IMR-90 (cell line): ENCODE results near the gene C5AR1. TPM values are rescaled to one million over a fixed set of nuclear protein-coding genes. Genes with fewer than 3 reads are reported as not detected.

Source experiments
- ATAC-seq: fragments of 200-7000 bp; cut with Tn5 transposase; 2 replicates; pipeline ENCODE4 v1.9.1; 2020; ENCODE audit warnings: low read depth, mild to moderate bottlenecking, moderate library complexity
- BruUV-seq: library from RNA; stranded (reverse); fragments of 400-500 nt; replicated peaks from 2 replicates; lab custom pipeline; 2021; lab: Mats Ljungman, UMichigan
- CTCF ChIA-PET: fragments of 300-600 bp; formaldehyde crosslinking; extraction: SDS; loops from one replicate; lab custom pipeline; 2021; ENCODE audit warnings: antibody characterized with exemption; lab: Yijun Ruan, JAX
- POLR2A ChIA-PET: fragments of 300-600 bp; sonication (Branson Sonifier 250); formaldehyde crosslinking; loops from one replicate; lab custom pipeline; 2022; ENCODE audit warnings: antibody characterized with exemption; ENCODE audit not compliant: unreplicated experiment; lab: Charles Lee
- DNase-seq: peaks from one replicate; pipeline ENCODE4 v3.0.0; 2013
- H2AFZ ChIP-seq: replicated peaks from 2 replicates; pipeline ENCODE3; 2013; ENCODE audit warnings: low read length, mild to moderate bottlenecking; ENCODE audit not compliant: poor library complexity
- H2AK5ac ChIP-seq: 2 replicates; pipeline ENCODE4 v1.6.1; 2013; ENCODE audit warnings: low read depth, low read length, inconsistent platforms
- H2AK9ac ChIP-seq: replicated peaks from 2 replicates; pipeline ENCODE3; 2013; ENCODE audit warnings: mild to moderate bottlenecking, low read depth, low read length, moderate library complexity; ENCODE audit not compliant: poor library complexity
- H2BK120ac ChIP-seq: 2 replicates; pipeline ENCODE4 v1.6.1; 2013; ENCODE audit warnings: low read depth, low read length, inconsistent platforms
- H2BK15ac ChIP-seq: 3 replicates; pipeline ENCODE4 v1.6.1; 2013; ENCODE audit warnings: low read depth, low read length, inconsistent platforms
- H2BK20ac ChIP-seq: 2 replicates; pipeline ENCODE4 v1.6.1; 2013; ENCODE audit warnings: low read depth, mild to moderate bottlenecking, inconsistent platforms, low read length, moderate library complexity
- H2BK5ac ChIP-seq: 2 replicates; pipeline ENCODE4 v1.6.1; 2013; ENCODE audit warnings: mild to moderate bottlenecking, low read depth, low read length, inconsistent platforms; ENCODE audit not compliant: poor library complexity, severe bottlenecking
- H3K14ac ChIP-seq: replicated peaks from 2 replicates; pipeline ENCODE4 v1.6.1; 2013; ENCODE audit warnings: low read depth, low read length, inconsistent platforms
- H3K18ac ChIP-seq: 2 replicates; pipeline ENCODE4 v1.6.1; 2013; ENCODE audit warnings: low read depth, low read length, control low read depth
- H3K23ac ChIP-seq: 2 replicates; pipeline ENCODE4 v1.6.1; 2013; ENCODE audit warnings: low read depth, low read length, inconsistent platforms
- H3K27ac ChIP-seq: 2 replicates; pipeline ENCODE4 v1.5.1; 2013; ENCODE audit warnings: mild to moderate bottlenecking, control low read depth, low read length; ENCODE audit not compliant: insufficient read depth
- H3K27me3 ChIP-seq: 2 replicates; pipeline ENCODE4 v1.6.1; 2013; ENCODE audit warnings: low read length; ENCODE audit not compliant: control insufficient read depth, insufficient read depth
- H3K36me3 ChIP-seq: 2 replicates; pipeline ENCODE4 v1.6.1; 2013; ENCODE audit warnings: low read length, mixed read lengths; ENCODE audit not compliant: control insufficient read depth, insufficient read depth
- H3K4ac ChIP-seq: 2 replicates; pipeline ENCODE4 v1.6.1; 2013; ENCODE audit warnings: low read depth, low read length, inconsistent platforms
- H3K4me1 ChIP-seq: 2 replicates; pipeline ENCODE4 v1.6.1; 2013; ENCODE audit warnings: low read length, mixed read lengths; ENCODE audit not compliant: control insufficient read depth, insufficient read depth
- H3K4me2 ChIP-seq: 2 replicates; pipeline ENCODE4 v1.6.1; 2013; ENCODE audit warnings: low read depth, mild to moderate bottlenecking, control low read depth, low read length, moderate library complexity
- H3K4me3 ChIP-seq: 2 replicates; pipeline ENCODE4 v1.5.1; 2013; ENCODE audit warnings: low read depth, mild to moderate bottlenecking, control low read depth, low read length, moderate library complexity; ENCODE audit not compliant: insufficient read depth
- H3K56ac ChIP-seq: 2 replicates; pipeline ENCODE4 v1.6.1; 2013; ENCODE audit warnings: low read length, inconsistent platforms; ENCODE audit not compliant: insufficient read depth; ENCODE audit errors: extremely low read depth
- H3K79me1 ChIP-seq, 2 experiments: 2 replicates each; pipeline ENCODE4 v1.6.1; 2013; ENCODE audit warnings: low read length in 2 of 2, inconsistent platforms in 1 of 2, low read depth in 1 of 2
- H3K9ac ChIP-seq: 2 replicates; pipeline ENCODE4 v1.6.1; 2013; ENCODE audit warnings: low read depth, low read length, control low read depth
- H3K9me1 ChIP-seq: 2 replicates; pipeline ENCODE4 v1.6.1; 2013; ENCODE audit warnings: low read length, inconsistent platforms; ENCODE audit not compliant: insufficient read depth
- H3K9me3 ChIP-seq: 2 replicates; pipeline ENCODE4 v1.6.1; 2013; ENCODE audit warnings: low read length; ENCODE audit not compliant: control insufficient read depth, insufficient read depth
- H4K20me1 ChIP-seq: 2 replicates; pipeline ENCODE4 v1.6.1; 2013; ENCODE audit warnings: low read length, inconsistent platforms; ENCODE audit not compliant: insufficient read depth
- H4K5ac ChIP-seq: 2 replicates; pipeline ENCODE4 v1.6.1; 2013; ENCODE audit warnings: mild to moderate bottlenecking, low read depth, low read length, control low read depth
- H4K8ac ChIP-seq, 2 experiments: 2 replicates each; pipeline ENCODE4 v1.6.1; 2013; ENCODE audit warnings: low read depth in 2 of 2, low read length in 2 of 2, control low read depth in 1 of 2, inconsistent platforms in 1 of 2
- H4K91ac ChIP-seq: 2 replicates; pipeline ENCODE4 v1.6.1; 2013; ENCODE audit warnings: low read depth, low read length, inconsistent platforms; ENCODE audit not compliant: insufficient read depth
- BHLHE40 ChIP-seq: fragments of 150-350 bp; IDR thresholded peaks from 2 replicates; pipeline ENCODE4 v1.6.1; 2016; ENCODE audit warnings: mild to moderate bottlenecking, low read depth, low read length
- CHD1 ChIP-seq: IDR thresholded peaks from 2 replicates; pipeline ENCODE4 v1.6.1; 2012; ENCODE audit warnings: low read depth, low read length, improper control_type of control experiment
- FOS ChIP-seq: fragments of 150-350 bp; IDR thresholded peaks from 2 replicates; pipeline ENCODE4 v1.6.1; 2016; ENCODE audit warnings: low read depth, low read length
- MAFK ChIP-seq: IDR thresholded peaks from 2 replicates; pipeline ENCODE4 v1.6.1; 2012; ENCODE audit warnings: low read depth, low read length, improper control_type of control experiment
- MAZ ChIP-seq: IDR thresholded peaks from 2 replicates; pipeline ENCODE4 v1.6.1; 2012; ENCODE audit warnings: low read depth, mild to moderate bottlenecking, low read length, improper control_type of control experiment, moderate library complexity, borderline replicate concordance
- MXI1 ChIP-seq: IDR thresholded peaks from 2 replicates; pipeline ENCODE4 v1.6.1; 2012; ENCODE audit warnings: low read depth, mild to moderate bottlenecking, low read length, moderate library complexity, borderline replicate concordance
- NFE2L2 ChIP-seq: fragments of 150-350 bp; IDR thresholded peaks from 2 replicates; pipeline ENCODE4 v1.6.1; 2016; ENCODE audit warnings: low read depth, mild to moderate bottlenecking, low read length
- POLR2A ChIP-seq: IDR thresholded peaks from 2 replicates; pipeline ENCODE4 v1.6.1; 2012; ENCODE audit warnings: mild to moderate bottlenecking, low read depth, low read length
- RCOR1 ChIP-seq: IDR thresholded peaks from 2 replicates; pipeline ENCODE4 v1.6.1; 2012; ENCODE audit warnings: mild to moderate bottlenecking, low read length, improper control_type of control experiment; ENCODE audit not compliant: insufficient replicate concordance
- RFX5 ChIP-seq: IDR thresholded peaks from 2 replicates; pipeline ENCODE4 v1.8.0; 2012; ENCODE audit warnings: low read depth, mild to moderate bottlenecking, low read length, moderate library complexity
- SMC3 ChIP-seq: fragments of 150-350 bp; IDR thresholded peaks from 2 replicates; pipeline ENCODE4 v1.6.1; 2016; ENCODE audit warnings: low read depth, mild to moderate bottlenecking, antibody characterized with exemption, low read length, moderate library complexity
- WGBS, 2 experiments: methylation state at CpG; one replicate each; pipeline versions ENCODE4 v1.1.5 to v1.1.7; 2013; ENCODE audit warnings: missing lambda C conversion rate in 2 of 2; ENCODE audit not compliant: insufficient read length in 1 of 2; ENCODE audit errors: extremely low coverage in 2 of 2; 5-methylcytosine and 5-hydroxymethylcytosine counted together
- dilution Hi-C: fragments of 300-500 bp; cut with HindIII; formaldehyde crosslinking; loops from one replicate; pipeline ENCODE4 v1.14.3; 2018; ENCODE audit warnings: low sequenced_read_pairs; ENCODE audit not compliant: unreplicated experiment
- in situ Hi-C: fragments of 300-500 bp; cut with MboI; formaldehyde crosslinking; loops from 3 replicates; pipeline ENCODE4 v1.14.3; 2019; ENCODE audit warnings: low sequenced_read_pairs, inconsistent platforms, mixed read lengths
- intact Hi-C: fragments of 100-400 bp; cut with micrococcal nuclease; formaldehyde crosslinking; loops from 2 replicates; pipeline ENCODE4 v1.10.0; 2022
- polyA plus RNA-seq, 3 experiments: library from polyadenylated mRNA; depleted of rRNA; stranded (reverse); fragments of >200 nt; gene quantifications; 2 replicates each; pipeline ENCODE4 v1.2.3, GENCODE V29; 2012; ENCODE audit warnings: low replicate concordance in 1 of 3
- total RNA-seq: library from RNA; depleted of rRNA; stranded (reverse); fragments of >200 nt; gene quantifications from 2 replicates; pipeline ENCODE4 v1.2.3, GENCODE V29; 2012
- TF ChIP-seq, protein P1 (sequence below): conservative IDR thresholded peaks from 2 replicates; pipeline ENCODE4 v1.5.1; 2012; ENCODE audit warnings: mild to moderate bottlenecking, low read depth, low read length, improper control_type of control experiment
- TF ChIP-seq, protein P2 (sequence below): fragments of 150-350 bp; IDR thresholded peaks from 2 replicates; pipeline ENCODE4 v1.6.1; 2016; ENCODE audit warnings: low read depth, mild to moderate bottlenecking, low read length, moderate library complexity, borderline replicate concordance

Gene C5AR1
- total and polyA plus RNA-seq, 2 of the 4 experiments (the other 2 are of a cell fraction): under 0.01 to 1.0 TPM

DNA sequence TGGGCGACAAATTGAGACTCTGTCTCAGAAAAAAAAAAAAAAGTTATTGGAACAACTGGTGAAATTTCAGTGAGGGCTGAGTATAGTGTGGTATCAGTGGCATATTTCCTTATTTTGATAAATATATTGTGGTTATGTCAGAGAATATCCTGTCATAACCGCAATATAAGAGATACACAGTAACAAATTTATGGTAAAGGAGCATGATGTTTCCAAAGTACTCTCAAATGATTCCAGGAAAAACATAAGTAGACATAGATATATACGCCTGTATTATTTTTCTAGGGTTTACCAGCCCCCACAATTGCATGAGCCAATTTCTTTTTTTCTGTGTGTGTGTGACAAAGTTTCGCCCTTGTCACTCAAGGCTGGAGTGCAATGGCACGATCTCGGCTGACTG is 5.7 kb upstream of the C5AR1 start:
- Histone ChIP-seq H3K23ac (no peak overlapping the region), H4K91ac (no peak overlapping the region), H3K4ac (no peak overlapping the region), H3K56ac (no peak overlapping the region), H3K9me1 (no peaks in the 10 kb centered on the region), H3K4me3 (no peak overlapping the region), H3K9me3 (no peaks in the 10 kb centered on the region), H2AK9ac (no peak overlapping the region), H3K36me3 (no peaks in the 10 kb centered on the region), H3K4me1 (no peaks in the 10 kb centered on the region), H3K9ac (no peak overlapping the region), H3K18ac (no peak overlapping the region), H3K4me2 (no peak overlapping the region), H2AFZ (no peak overlapping the region), H2BK20ac (no peak overlapping the region), H2BK5ac (no peak overlapping the region), H4K20me1 (no peaks in the 10 kb centered on the region), H2BK120ac (no peak overlapping the region), H4K8ac (no peak overlapping the region), H2BK15ac (no peak overlapping the region), H4K5ac (no peak overlapping the region), H3K27me3 (no peaks in the 10 kb centered on the region), H3K27ac (no peak overlapping the region), H3K79me1 (no peaks in the 10 kb centered on the region), H3K14ac (no peak overlapping the region), H2AK5ac (no peak overlapping the region)
- DNase-seq (no peak), ATAC-seq (no peak)
- ChIA-PET POLR2A (no interaction called here), CTCF (no interaction called here)
- TF ChIP-seq FOS: no peak
- TF ChIP-seq RCOR1: no peak
- TF ChIP-seq MXI1: no peak
- TF ChIP-seq MAZ: no peak
- TF ChIP-seq POLR2A: no peak
- TF ChIP-seq SMC3: no peak
- TF ChIP-seq, protein P1, sequence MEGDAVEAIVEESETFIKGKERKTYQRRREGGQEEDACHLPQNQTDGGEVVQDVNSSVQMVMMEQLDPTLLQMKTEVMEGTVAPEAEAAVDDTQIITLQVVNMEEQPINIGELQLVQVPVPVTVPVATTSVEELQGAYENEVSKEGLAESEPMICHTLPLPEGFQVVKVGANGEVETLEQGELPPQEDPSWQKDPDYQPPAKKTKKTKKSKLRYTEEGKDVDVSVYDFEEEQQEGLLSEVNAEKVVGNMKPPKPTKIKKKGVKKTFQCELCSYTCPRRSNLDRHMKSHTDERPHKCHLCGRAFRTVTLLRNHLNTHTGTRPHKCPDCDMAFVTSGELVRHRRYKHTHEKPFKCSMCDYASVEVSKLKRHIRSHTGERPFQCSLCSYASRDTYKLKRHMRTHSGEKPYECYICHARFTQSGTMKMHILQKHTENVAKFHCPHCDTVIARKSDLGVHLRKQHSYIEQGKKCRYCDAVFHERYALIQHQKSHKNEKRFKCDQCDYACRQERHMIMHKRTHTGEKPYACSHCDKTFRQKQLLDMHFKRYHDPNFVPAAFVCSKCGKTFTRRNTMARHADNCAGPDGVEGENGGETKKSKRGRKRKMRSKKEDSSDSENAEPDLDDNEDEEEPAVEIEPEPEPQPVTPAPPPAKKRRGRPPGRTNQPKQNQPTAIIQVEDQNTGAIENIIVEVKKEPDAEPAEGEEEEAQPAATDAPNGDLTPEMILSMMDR: no peak
- TF ChIP-seq CHD1: no peak
- TF ChIP-seq NFE2L2: no peak
- TF ChIP-seq, protein P2, sequence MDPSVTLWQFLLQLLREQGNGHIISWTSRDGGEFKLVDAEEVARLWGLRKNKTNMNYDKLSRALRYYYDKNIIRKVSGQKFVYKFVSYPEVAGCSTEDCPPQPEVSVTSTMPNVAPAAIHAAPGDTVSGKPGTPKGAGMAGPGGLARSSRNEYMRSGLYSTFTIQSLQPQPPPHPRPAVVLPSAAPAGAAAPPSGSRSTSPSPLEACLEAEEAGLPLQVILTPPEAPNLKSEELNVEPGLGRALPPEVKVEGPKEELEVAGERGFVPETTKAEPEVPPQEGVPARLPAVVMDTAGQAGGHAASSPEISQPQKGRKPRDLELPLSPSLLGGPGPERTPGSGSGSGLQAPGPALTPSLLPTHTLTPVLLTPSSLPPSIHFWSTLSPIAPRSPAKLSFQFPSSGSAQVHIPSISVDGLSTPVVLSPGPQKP: no peak
- no peak for TF ChIP-seq MAFK
- no peak for TF ChIP-seq BHLHE40
- no peak for TF ChIP-seq RFX5
- in situ Hi-C loops: no loop called here
- 100% methylated on average over 1 of the region's 6 CpGs; no CpG with 5 or more reads in 1 of the 2 experiments for WGBS, 2 experiments
- dilution Hi-C loops: no loop called here
- intact Hi-C loops: no loop called here
- no TSS peak for BruUV-seq
